SK-N-MC (cell line): Measurements from ENCODE around the gene NMRK1.

Source experiments
- DNase-seq: peaks from one replicate; pipeline ENCODE4 v3.0.0-alpha.2; 2011; ENCODE audit warnings: low read depth, low spot score
- H3K27ac ChIP-seq: fragments of 200-600 bp; sonication (generic); 2 replicates; pipeline ENCODE4 v1.5.1; 2016; ENCODE audit warnings: mixed run types
- H3K36me3 ChIP-seq: fragments of 200-600 bp; sonication (generic); 2 replicates; pipeline ENCODE4 v1.6.1; 2017; ENCODE audit warnings: antibody characterized with exemption, low read length, mixed read lengths; ENCODE audit not compliant: insufficient read depth
- H3K4me3 ChIP-seq: fragments of 200-600 bp; sonication (generic); 2 replicates; pipeline ENCODE4 v1.5.1; 2016
- H3K9ac ChIP-seq: fragments of 200-600 bp; sonication (generic); 2 replicates; pipeline ENCODE4 v1.8.0; 2017; ENCODE audit warnings: mixed run types, mixed read lengths; ENCODE audit not compliant: insufficient read length
- H3K9me3 ChIP-seq: fragments of 200-600 bp; sonication (generic); 2 replicates; pipeline ENCODE4 v1.6.1; 2017; ENCODE audit warnings: low read depth, mild to moderate bottlenecking, antibody characterized with exemption, low read length, moderate library complexity, mixed read lengths
- EZH2 ChIP-seq: fragments of 200-600 bp; sonication (generic); IDR thresholded peaks from one replicate; pipeline ENCODE4 v1.6.1; 2017; ENCODE audit warnings: antibody characterized with exemption
- FOXP2 ChIP-seq: optimal IDR thresholded peaks from 2 replicates; pipeline ENCODE3; 2011; ENCODE audit warnings: mild to moderate bottlenecking, moderate library complexity; ENCODE audit not compliant: insufficient read depth; ENCODE audit errors: extremely low read length, control extremely low read depth
- POLR2AphosphoS5 ChIP-seq: IDR thresholded peaks from 2 replicates; pipeline ENCODE4 v1.6.1; 2012; ENCODE audit warnings: mild to moderate bottlenecking, low read depth, low read length, borderline replicate concordance

Gene NMRK1

DNA sequence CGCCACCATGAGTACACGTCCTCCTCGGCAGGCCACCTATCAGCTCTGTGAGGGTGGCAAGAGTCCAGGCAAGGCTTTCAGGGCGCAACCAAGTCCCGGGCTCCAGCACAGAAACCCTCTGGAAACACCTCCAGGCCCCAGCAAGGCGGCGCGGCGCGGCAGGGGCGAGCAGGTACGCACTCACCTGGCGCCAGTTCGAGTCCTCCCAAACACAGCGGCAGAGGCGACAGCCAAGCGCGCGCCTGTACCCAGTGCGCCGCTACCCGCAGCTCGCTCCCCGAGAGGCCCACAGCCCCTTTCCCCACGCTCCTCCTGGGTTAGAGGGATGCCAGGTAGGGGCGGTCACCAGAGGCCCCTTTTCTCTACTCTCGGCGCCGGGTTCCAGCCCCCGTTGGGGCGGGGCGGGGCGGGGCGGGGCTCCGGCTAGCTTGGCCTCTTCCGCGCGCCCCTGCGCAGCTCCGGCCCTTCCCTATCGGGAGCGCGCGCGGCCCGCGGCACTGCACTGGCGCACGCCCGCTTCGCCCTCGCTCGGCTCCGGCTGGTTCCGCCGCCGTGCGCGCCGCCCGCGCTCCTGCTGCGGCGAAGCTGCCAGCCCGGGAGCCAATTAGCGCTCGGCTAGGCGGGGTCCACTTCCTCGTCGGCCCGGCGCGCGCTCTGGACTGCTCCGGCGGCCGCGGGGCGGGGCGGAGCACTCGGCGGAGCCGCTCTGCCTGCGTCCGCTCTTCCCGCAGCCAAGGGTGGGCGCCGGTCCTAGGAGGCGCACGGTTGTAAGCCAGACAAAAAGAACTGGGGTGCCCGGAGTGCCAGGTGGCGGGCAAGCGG lies at the start of gene NMRK1, which contains the start of gene OSTF1:
NMRK1 (minus strand) TSS at position 332 of the 822 bp plus-strand sequence. CDS start 5,040 bp downstream, outside the sequence.
OSTF1 (plus strand) TSS at position 691 of the 822 bp plus-strand sequence. CDS start 179 bp downstream, outside the sequence.
- Histone ChIP-seq H3K27ac (no peak within 1 kb of the TSS), H3K4me3 (peak within 1 kb of the TSS; percentile 99), H3K9ac (peak within 1 kb of the TSS; percentile 78), H3K9me3 (no peaks in the 10 kb centered on the region), H3K36me3 (no peaks in the 10 kb centered on the region)
- DNase-seq: no peak
- no peak for TF ChIP-seq FOXP2
- peak; percentile 14; the same call in 1 of the 2 replicates for TF ChIP-seq POLR2AphosphoS5

DNA sequence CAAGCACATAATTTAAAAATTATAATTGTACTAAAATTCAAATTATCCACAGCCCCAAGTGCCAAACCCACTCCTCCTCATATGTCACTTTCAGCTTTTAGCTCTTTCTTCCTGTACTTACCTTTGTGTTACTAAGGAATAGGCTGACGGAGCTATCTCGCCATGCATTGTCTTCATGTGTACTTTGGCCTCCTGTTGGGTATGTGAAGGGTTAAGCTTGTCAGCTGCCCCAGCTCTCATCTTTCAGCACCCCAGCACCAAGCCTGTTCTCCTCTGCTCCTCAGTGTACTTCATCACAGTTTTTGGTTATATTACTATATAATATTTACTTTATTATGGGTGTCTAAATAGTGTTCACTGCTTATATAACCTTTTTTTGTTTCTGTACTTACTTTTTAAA lies 46.5 kb upstream of the NMRK1 start:
- no peaks in the 10 kb centered on the region for H3K9me3 ChIP-seq
- no peak for TF ChIP-seq POLR2AphosphoS5
- no peak for TF ChIP-seq FOXP2
- H3K36me3 ChIP-seq: no peaks in the 10 kb centered on the region
- DNase-seq: no peak
- H3K4me3 ChIP-seq: no peak overlapping the region
- H3K27ac ChIP-seq: no peak overlapping the region
- no peak overlapping the region for H3K9ac ChIP-seq

DNA sequence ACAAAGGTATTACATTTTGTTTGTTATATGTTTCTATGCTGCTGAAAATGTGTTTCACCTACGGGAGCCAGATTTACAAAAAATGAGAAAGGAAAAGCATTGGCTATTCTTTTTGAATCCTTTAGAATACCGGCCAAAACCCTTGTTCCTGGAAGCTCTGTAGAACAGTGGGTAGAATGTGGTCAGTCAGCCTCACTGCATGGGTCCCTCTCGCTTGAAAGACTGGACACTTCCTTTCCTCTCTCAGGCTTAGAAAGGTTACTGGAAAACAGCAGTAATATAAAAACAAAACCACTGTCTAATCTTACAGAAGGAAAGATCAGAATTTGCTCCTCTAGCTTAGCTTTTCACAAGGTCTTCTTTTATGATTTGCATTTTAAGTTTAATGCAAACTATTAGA lies 45.4 kb upstream of the NMRK1 start:
- no peak for DNase-seq
- H3K9me3 ChIP-seq: no peaks in the 10 kb centered on the region
- H3K4me3 ChIP-seq: no peak overlapping the region
- TF ChIP-seq POLR2AphosphoS5: no peak
- TF ChIP-seq EZH2: no peak
- TF ChIP-seq FOXP2: no peak
- no peak overlapping the region for H3K9ac ChIP-seq
- no peaks in the 10 kb centered on the region for H3K36me3 ChIP-seq
- H3K27ac ChIP-seq: no peak overlapping the region

DNA sequence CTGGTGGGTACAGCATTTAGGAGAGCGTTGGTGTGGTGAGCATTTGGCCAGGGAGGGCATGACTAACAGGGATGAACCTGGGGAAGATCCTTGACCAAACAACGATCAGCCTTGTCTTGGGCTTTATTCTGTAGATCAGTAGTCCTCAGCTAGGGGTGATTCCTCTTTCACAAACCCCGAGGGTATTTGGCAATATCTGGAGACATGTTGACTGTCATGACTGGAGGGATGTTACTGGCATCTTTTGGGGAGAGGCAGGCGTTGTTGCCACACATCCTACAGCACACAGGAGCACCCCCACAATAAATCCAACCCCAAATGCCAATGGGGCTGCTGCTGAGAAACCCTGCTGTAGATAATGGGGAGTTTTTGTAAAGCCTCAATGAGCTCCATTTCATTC lies 44.3 kb upstream of the NMRK1 start:
- DNase-seq: no peak
- no peak overlapping the region for H3K27ac ChIP-seq
- no peak overlapping the region for H3K4me3 ChIP-seq
- no peaks in the 10 kb centered on the region for H3K9me3 ChIP-seq
- TF ChIP-seq POLR2AphosphoS5 (no peak), EZH2 (no peak), FOXP2 (no peak)
- H3K9ac ChIP-seq: no peak overlapping the region
- no peaks in the 10 kb centered on the region for H3K36me3 ChIP-seq

DNA sequence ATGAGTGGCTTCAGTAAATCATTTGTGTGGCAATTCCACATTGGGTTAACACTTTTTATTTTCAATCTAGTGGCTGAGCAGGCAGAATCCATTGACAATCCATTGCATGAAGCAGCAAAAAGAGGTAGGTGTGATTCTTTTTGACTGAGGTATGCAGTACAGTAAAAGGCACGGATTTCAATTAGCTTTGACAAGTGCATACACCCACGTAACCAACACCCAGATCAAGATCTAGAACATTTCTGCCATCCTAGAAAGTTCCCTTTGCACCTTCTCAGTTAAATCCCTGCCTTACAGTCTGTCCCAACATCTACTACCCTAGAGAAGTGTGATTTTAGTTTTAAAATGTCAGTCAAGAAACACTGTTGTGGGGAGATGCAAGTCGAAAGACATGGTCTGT lies 43.7 kb upstream of the NMRK1 start:
- H3K27ac ChIP-seq: no peak overlapping the region
- H3K36me3 ChIP-seq: no peaks in the 10 kb centered on the region
- TF ChIP-seq FOXP2 (no peak), POLR2AphosphoS5 (no peak)

DNA sequence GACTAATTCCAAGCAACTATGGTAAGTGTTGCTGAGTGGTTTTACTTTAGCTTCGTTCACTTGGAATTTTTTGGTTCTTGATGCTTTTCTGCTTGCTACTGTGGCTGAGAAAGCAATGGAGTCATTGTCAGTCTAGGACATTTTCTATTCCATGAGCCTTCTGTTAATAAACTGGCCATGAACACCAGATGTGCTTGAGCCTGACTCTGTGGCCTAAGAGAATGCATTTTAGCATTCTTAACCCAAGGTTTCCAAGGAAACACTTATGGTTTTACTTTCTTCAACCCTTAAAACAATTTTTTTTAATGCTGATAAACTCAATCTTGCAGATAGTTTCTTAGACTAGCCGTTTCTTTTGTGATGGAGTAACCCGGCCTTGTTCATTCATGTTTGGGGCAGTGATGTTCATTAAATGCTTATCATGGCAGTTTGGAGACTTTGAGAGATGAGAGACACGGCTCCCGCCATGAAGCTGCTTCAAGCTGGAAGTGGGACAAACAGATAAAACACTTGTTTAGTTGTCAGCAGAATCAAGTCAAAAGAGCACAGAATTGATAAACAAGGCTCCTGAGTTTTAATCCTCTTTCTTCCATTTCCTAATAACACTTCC lies 42.8 kb upstream of the NMRK1 start:
- Histone ChIP-seq H3K27ac (no peak overlapping the region), H3K9ac (no peak overlapping the region), H3K4me3 (no peak overlapping the region), H3K9me3 (no peaks in the 10 kb centered on the region), H3K36me3 (no peaks in the 10 kb centered on the region)
- TF ChIP-seq FOXP2 (no peak), POLR2AphosphoS5 (no peak), EZH2 (no peak)
- DNase-seq: no peak

More for the DNA sequence above, 43.7 kb upstream of the NMRK1 start:
- Histone ChIP-seq H3K9me3 (no peaks in the 10 kb centered on the region), H3K4me3 (no peak overlapping the region), H3K9ac (no peak overlapping the region)
- no peak for DNase-seq

DNA sequence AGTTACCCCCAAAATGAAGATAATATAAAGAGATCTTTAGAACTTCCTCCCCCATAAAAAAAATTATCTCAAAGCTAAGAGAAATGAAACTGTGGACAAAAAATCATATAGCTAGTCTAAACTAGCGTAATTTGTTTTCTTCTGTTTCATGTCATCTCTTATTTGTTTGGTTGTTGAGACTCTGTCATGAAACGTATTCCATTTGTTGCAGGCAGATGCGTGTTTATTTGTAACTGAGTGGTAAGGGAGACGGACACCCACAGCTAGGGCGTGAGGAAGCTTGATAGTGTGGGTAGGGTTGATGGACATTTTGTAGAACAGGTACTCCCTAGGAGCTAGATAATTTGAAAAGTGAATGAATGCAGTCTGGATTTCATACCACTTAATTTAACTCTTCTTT lies 42.2 kb upstream of the NMRK1 start:
- no peak overlapping the region for H3K4me3 ChIP-seq
- H3K9ac ChIP-seq: no peak overlapping the region
- H3K27ac ChIP-seq: no peak overlapping the region
- H3K36me3 ChIP-seq: no peaks in the 10 kb centered on the region
- DNase-seq: no peak
- TF ChIP-seq POLR2AphosphoS5: no peak
- H3K9me3 ChIP-seq: no peaks in the 10 kb centered on the region

DNA sequence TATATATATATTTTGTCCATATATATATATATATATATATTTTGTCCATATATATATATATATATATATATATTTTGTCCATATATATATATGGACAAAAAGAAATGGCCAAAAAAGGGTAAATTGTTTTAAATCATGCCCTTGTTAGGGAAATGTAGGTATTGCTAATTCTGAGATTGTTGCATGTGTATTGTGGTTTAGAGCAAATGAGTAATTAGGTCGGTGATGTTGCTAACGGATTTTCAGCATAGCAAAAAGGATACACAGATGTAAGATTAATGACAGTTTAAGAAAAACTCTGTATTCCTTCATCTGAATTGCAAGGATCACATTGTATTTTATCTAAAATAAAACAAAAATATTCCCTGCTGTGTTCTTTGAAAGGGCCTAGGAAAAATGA lies 40.6 kb upstream of the NMRK1 start:
- no peak for DNase-seq
- Histone ChIP-seq H3K9me3 (no peaks in the 10 kb centered on the region), H3K27ac (no peak overlapping the region), H3K9ac (no peak overlapping the region), H3K4me3 (no peak overlapping the region), H3K36me3 (no peaks in the 10 kb centered on the region)
- TF ChIP-seq FOXP2 (no peak), POLR2AphosphoS5 (no peak), EZH2 (no peak)

DNA sequence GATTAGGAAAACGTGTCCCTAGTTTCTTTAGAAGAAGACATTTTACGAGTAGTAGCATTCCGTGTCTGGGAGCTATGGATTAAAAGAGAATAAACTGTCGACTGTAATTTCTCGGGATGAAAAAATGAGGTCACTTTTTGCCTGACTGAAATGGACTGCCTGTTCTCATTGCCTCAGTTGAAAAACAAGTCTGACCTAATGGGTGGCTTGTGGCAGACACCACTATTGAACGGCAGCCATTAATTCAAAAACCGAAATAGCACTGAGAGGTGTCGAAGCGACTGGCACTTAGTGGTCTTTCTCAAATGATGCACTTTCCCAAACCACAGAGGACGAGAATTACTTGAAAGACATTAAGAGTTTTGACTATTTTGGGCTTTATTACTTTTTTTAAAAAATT lies 35.7 kb upstream of the NMRK1 start:
- H3K27ac ChIP-seq: no peak overlapping the region
- no peak for DNase-seq
- no peaks in the 10 kb centered on the region for H3K36me3 ChIP-seq
- no peak overlapping the region for H3K9ac ChIP-seq
- H3K4me3 ChIP-seq: no peak overlapping the region
- TF ChIP-seq FOXP2 (no peak), EZH2 (no peak), POLR2AphosphoS5 (no peak)
- H3K9me3 ChIP-seq: no peaks in the 10 kb centered on the region
